B cell (primary cell): ENCODE results near the gene CUL9.

ENCODE experiments used
- CTCF ChIP-seq: fragments of 200-600 bp; IDR thresholded peaks from one replicate; pipeline ENCODE4 v1.8.0; 2022; ENCODE audit warnings: antibody characterized with exemption, mild to moderate bottlenecking
- EZH2 ChIP-seq: IDR thresholded peaks from 2 replicates; pipeline ENCODE4 v1.6.1; 2012; ENCODE audit warnings: borderline replicate concordance, low read depth, mild to moderate bottlenecking, moderate library complexity, low read length; ENCODE audit not compliant: insufficient read depth, poor library complexity, severe bottlenecking

- TF ChIP-seq CTCF (no peak), EZH2 (no peak)
Observed at GRCh38 chr6:43248791-43249190, 66.8 kb downstream of the CUL9 start.
